HG02759 (cell line): Measurements from ENCODE around the gene TRAP1.

ENCODE experiments used
- ATAC-seq: cut with Tn5 transposase; IDR thresholded peaks from one replicate; pipeline ENCODE4 v1.9.1; 2021; ENCODE audit warnings: mild to moderate bottlenecking, moderate library complexity; ENCODE audit not compliant: unreplicated experiment

The TRAP1 gene

GRCh38 chr16:3652373-3653195, 64.7 kb downstream of the TRAP1 start:
- no peak for ATAC-seq

GRCh38 chr16:3651461-3652372, 65.6 kb downstream of the TRAP1 start:
- no peak for ATAC-seq

GRCh38 chr16:3650631-3651265, 66.6 kb downstream of the TRAP1 start:
- no peak for ATAC-seq

- no peak for ATAC-seq
Measured at GRCh38 chr16:3646348-3646920, 70.9 kb downstream of the TRAP1 start.

GRCh38 chr16:3645504-3646347, 71.6 kb downstream of the TRAP1 start:
- ATAC-seq = no peak

- ATAC-seq = no peak
Measured at GRCh38 chr16:3645108-3645503, 72.2 kb downstream of the TRAP1 start.

GRCh38 chr16:3643095-3643730, 74.1 kb downstream of the TRAP1 start:
- ATAC-seq = no peak

GRCh38 chr16:3642397-3643094, 74.8 kb downstream of the TRAP1 start:
- no peak for ATAC-seq

GRCh38 chr16:3641801-3642396, 75.4 kb downstream of the TRAP1 start:
- ATAC-seq = no peak

GRCh38 chr16:3640632-3641501, 76.5 kb downstream of the TRAP1 start:
- ATAC-seq = no peak

- ATAC-seq = no peak
Measured at GRCh38 chr16:3640207-3640606, 77.1 kb downstream of the TRAP1 start.

- ATAC-seq = no peak
Measured at GRCh38 chr16:3638916-3639644, 78.2 kb downstream of the TRAP1 start.

- no peak for ATAC-seq
Measured at GRCh38 chr16:3637371-3637923, 79.9 kb downstream of the TRAP1 start.

- ATAC-seq = peak; percentile 58
Measured at GRCh38 chr16:3625911-3626732, 91.2 kb downstream of the TRAP1 start.

- ATAC-seq = no peak
Measured at GRCh38 chr16:3625331-3625730, 92.0 kb downstream of the TRAP1 start.

GRCh38 chr16:3623642-3624041, 93.7 kb downstream of the TRAP1 start:
- peak; percentile 48 for ATAC-seq
